Stimulated activated CD4-positive, alpha-beta T cell treated with anti-CD3 and anti-CD28 coated beads, Interleukin-12 subunit alpha, Interleukin-12 subunit beta, amount 100 ng/mL, for 4 hours (primary cell): ENCODE data around the gene BTBD9.

Experiments used
- DNase-seq: peaks from one replicate; pipeline ENCODE4 v3.0.0-alpha.2; 2020

BTBD9 gene

GRCh38 chr6:38153798-38154345 is 485.9 kb downstream of the BTBD9 start:
- no peak for DNase-seq

GRCh38 chr6:38153076-38153797 is 486.5 kb downstream of the BTBD9 start:
- DNase-seq, result no peak

GRCh38 chr6:38152620-38153019 is 487.1 kb downstream of the BTBD9 start:
- no peak for DNase-seq

- no peak for DNase-seq
Measured at GRCh38 chr6:38151580-38152500, 487.9 kb downstream of the BTBD9 start.

GRCh38 chr6:38150681-38151296 is 488.9 kb downstream of the BTBD9 start:
- DNase-seq, result no peak

GRCh38 chr6:38150021-38150420 is 489.7 kb downstream of the BTBD9 start:
- DNase-seq, result no peak

- no peak for DNase-seq
Measured at GRCh38 chr6:38149531-38149930, 490.2 kb downstream of the BTBD9 start.

- DNase-seq, result no peak
Measured at GRCh38 chr6:38148606-38149005, 491.1 kb downstream of the BTBD9 start.

- no peak for DNase-seq
Measured at GRCh38 chr6:38146734-38147027, 493.0 kb downstream of the BTBD9 start.

- DNase-seq, result no peak
Measured at GRCh38 chr6:38146021-38146733, 493.6 kb downstream of the BTBD9 start.

GRCh38 chr6:38144365-38144945 is 495.3 kb downstream of the BTBD9 start:
- DNase-seq, result no peak

GRCh38 chr6:38143191-38144150 is 496.3 kb downstream of the BTBD9 start:
- DNase-seq, result no peak

GRCh38 chr6:38142178-38142902 is 497.4 kb downstream of the BTBD9 start:
- no peak for DNase-seq

GRCh38 chr6:38141716-38142115 is 498.0 kb downstream of the BTBD9 start:
- no peak for DNase-seq

GRCh38 chr6:38141085-38141484 is 498.6 kb downstream of the BTBD9 start:
- DNase-seq, result no peak

GRCh38 chr6:38138374-38138773 is 501.4 kb downstream of the BTBD9 start:
- DNase-seq, result no peak

GRCh38 chr6:38137608-38138265 is 502.0 kb downstream of the BTBD9 start:
- no peak for DNase-seq

- DNase-seq, result no peak
Measured at GRCh38 chr6:38136547-38136946, 503.2 kb downstream of the BTBD9 start.

GRCh38 chr6:38134704-38135088 is 505.0 kb downstream of the BTBD9 start:
- no peak for DNase-seq
